CD4-positive, alpha-beta T cell (primary cell): Measurements from ENCODE around the gene ZGLP1. TPM values are rescaled to one million over a fixed set of nuclear protein-coding genes. Genes with fewer than 3 reads are reported as not detected.

Experiments
- ATAC-seq: fragments of 200-7000 bp; cut with Tn5 transposase; one replicate; pipeline ENCODE4 v1.10.0; 2022; ENCODE audit warnings: mild to moderate bottlenecking; ENCODE audit not compliant: poor library complexity
- CTCF ChIA-PET: fragments of 350-600 bp; sonication (Branson Sonifier 250); formaldehyde crosslinking; loops from one replicate; lab custom pipeline; 2021; ENCODE audit warnings: antibody characterized with exemption, inconsistent platforms; lab: Charles Lee
- POLR2A ChIA-PET: fragments of 350-600 bp; sonication (Branson Sonifier 250); formaldehyde crosslinking; loops from one replicate; lab custom pipeline; 2021; ENCODE audit warnings: antibody characterized with exemption, inconsistent platforms; lab: Charles Lee
- DNase-seq, 14 experiments: peaks; one replicate each; pipeline ENCODE4 v3.0.0-alpha.2; 2013 to 2020; ENCODE audit warnings: mixed read lengths in 2 of 14
- H3K27ac ChIP-seq, 2 donors: one replicate each; pipeline versions ENCODE4 v1.5.1 to v1.7.0; 2013; ENCODE audit warnings: low read length in 2 of 2, low read depth in 1 of 2, mild to moderate bottlenecking in 1 of 2
- H3K27me3 ChIP-seq, 2 experiments: 1 replicate in 1 of 2; 2 replicates in 1 of 2; pipeline versions ENCODE4 v1.6.1 to v1.7.0; 2013; ENCODE audit warnings: low read length in 2 of 2, control low read depth in 1 of 2, mild to moderate bottlenecking in 1 of 2, moderate library complexity in 1 of 2; ENCODE audit not compliant: insufficient read depth in 2 of 2, control insufficient read depth in 1 of 2
- H3K36me3 ChIP-seq: one replicate; pipeline ENCODE4 v1.6.1; 2013; ENCODE audit warnings: low read length, control low read depth; ENCODE audit not compliant: insufficient read depth
- H3K4me1 ChIP-seq: one replicate; pipeline ENCODE4 v1.6.1; 2013; ENCODE audit warnings: low read length, control low read depth; ENCODE audit not compliant: insufficient read depth
- H3K4me3 ChIP-seq: one replicate; pipeline ENCODE4 v1.5.1; 2013; ENCODE audit warnings: mild to moderate bottlenecking, low read length, moderate library complexity
- H3K9me3 ChIP-seq, 2 experiments: 1 replicate in 1 of 2; 2 replicates in 1 of 2; pipeline versions ENCODE4 v1.6.1 to v1.7.0; 2013; ENCODE audit warnings: low read length in 2 of 2, mild to moderate bottlenecking in 2 of 2, control low read depth in 1 of 2, moderate library complexity in 1 of 2; ENCODE audit not compliant: control insufficient read depth in 1 of 2, insufficient read depth in 1 of 2
- H3K27ac Mint-ChIP-seq: one replicate; pipeline ENCODE4 v1.8.0; 2020; ENCODE audit warnings: mixed read lengths
- H3K27me3 Mint-ChIP-seq: one replicate; pipeline ENCODE4 v1.8.0; 2021; ENCODE audit warnings: mixed read lengths
- H3K36me3 Mint-ChIP-seq: one replicate; pipeline ENCODE4 v1.8.0; 2021; ENCODE audit warnings: low read depth, mixed read lengths
- H3K4me1 Mint-ChIP-seq: one replicate; pipeline ENCODE4 v1.8.0; 2021; ENCODE audit warnings: low read depth, mixed read lengths
- H3K4me3 Mint-ChIP-seq: one replicate; pipeline ENCODE4 v1.8.0; 2020; ENCODE audit warnings: mild to moderate bottlenecking, mixed read lengths
- H3K9me3 Mint-ChIP-seq: one replicate; pipeline ENCODE4 v1.8.0; 2020; ENCODE audit warnings: mixed read lengths
- CTCF ChIP-seq: fragments of 200-600 bp; IDR thresholded peaks from one replicate; pipeline ENCODE4 v1.8.0; 2022; ENCODE audit warnings: antibody characterized with exemption, mild to moderate bottlenecking
- intact Hi-C, 2 experiments: fragments of 100-400 bp; cut with DNase I in 1 of 2; cut with micrococcal nuclease in 1 of 2; formaldehyde crosslinking; loops; one replicate each; pipeline versions ENCODE4 v1.15.1 to v1.9.0; 2023 to 2025; cut with DNase I, micrococcal nuclease
- polyA plus RNA-seq, 2 donors: library from polyadenylated mRNA; unstranded; fragments of 120-200 nt; gene quantifications; one replicate each; pipeline ENCODE4 v1.2.1, GENCODE V29; 2013
- total RNA-seq, 174 experiments: library from RNA in 2 of 174; stranded (reverse) in 2 of 174; gene quantifications; one replicate each; pipeline ENCODE4 v1.2.3 and lab custom pipeline; 2021 to 2026

Gene ZGLP1
- 1 to 10 TPM; 1.6 to 2.6 TPM for total RNA-seq
- 4.0 TPM for polyA plus RNA-seq (2013, experiment 1 of 2)
- 4.9 TPM for polyA plus RNA-seq (2013, experiment 2 of 2)
- total RNA-seq (lab: John Stamatoyannopoulos, UW), result 0.06 to 3.1 (median 1.1) reads per million in 172 experiments

GRCh38 chr19:10309423-10309822, at the start of gene ZGLP1:
Gene ZGLP1, minus strand, starts transcription at chr19:10309815.
- CTCF ChIA-PET, result no interaction called here
- intact Hi-C loops, result no loop called here
- Mint-ChIP-seq H3K27ac (no peak within 1 kb of the TSS), H3K9me3 (no peaks in the 10 kb centered on the region), H3K27me3 (no peaks in the 10 kb centered on the region), H3K36me3 (peaks cover 5% of the 10 kb centered on the region), H3K4me1 (no peaks in the 10 kb centered on the region), H3K4me3 (no peak within 1 kb of the TSS)
- Histone ChIP-seq H3K36me3 (peaks cover 10% of the 10 kb centered on the region), H3K4me3 (no peak within 1 kb of the TSS), H3K4me1 (no peaks in the 10 kb centered on the region), H3K27ac (no peak within 1 kb of the TSS), H3K9me3 (no peaks in the 10 kb centered on the region), H3K27me3 (no peaks in the 10 kb centered on the region)
- ATAC-seq, result no peak
- no peak for TF ChIP-seq CTCF
- POLR2A ChIA-PET, result no interaction called here
- DNase-seq, result peak in 1 of 14 experiments; percentile 6

GRCh38 chr19:10356431-10356830, 46.8 kb upstream of the ZGLP1 start:
- H3K4me1 ChIP-seq, result no peaks in the 10 kb centered on the region
- ChIA-PET CTCF (no interaction called here), POLR2A (no interaction called here)
- H3K4me3 ChIP-seq, result no peak overlapping the region
- H3K27ac Mint-ChIP-seq, result no peak overlapping the region
- H3K9me3 ChIP-seq, result no peaks in the 10 kb centered on the region
- no peaks in the 10 kb centered on the region for H3K27me3 Mint-ChIP-seq
- no peak for TF ChIP-seq CTCF
- DNase-seq (no peak), ATAC-seq (no peak)
- H3K9me3 Mint-ChIP-seq, result no peaks in the 10 kb centered on the region
- intact Hi-C loops, result loop anchor here in 1 of 2 experiments (10.0 kb wide), 1 partner anchor 1412 kb away; no protein-coding TSS in a partner anchor
- no peak overlapping the region for H3K27ac ChIP-seq
- H3K27me3 ChIP-seq, result no peaks in the 10 kb centered on the region
- H3K36me3 ChIP-seq, result peaks cover 68% of the 10 kb centered on the region
- no peak overlapping the region for H3K4me3 Mint-ChIP-seq
- H3K4me1 Mint-ChIP-seq, result no peaks in the 10 kb centered on the region
- H3K36me3 Mint-ChIP-seq, result peaks cover 71% of the 10 kb centered on the region

- Histone ChIP-seq H3K4me3 (no peak overlapping the region), H3K9me3 (no peaks in the 10 kb centered on the region), H3K4me1 (no peaks in the 10 kb centered on the region), H3K36me3 (peaks cover 60% of the 10 kb centered on the region), H3K27ac (no peak overlapping the region), H3K27me3 (no peaks in the 10 kb centered on the region)
- POLR2A ChIA-PET, result interaction anchor here (0.5 kb wide), 1 partner anchor 187 kb away, joined by 3 read pairs; no protein-coding TSS in a partner anchor
- no peaks in the 10 kb centered on the region for H3K4me1 Mint-ChIP-seq
- no peak for TF ChIP-seq CTCF
- CTCF ChIA-PET, result no interaction called here
- H3K27ac Mint-ChIP-seq, result no peak overlapping the region
- H3K4me3 Mint-ChIP-seq, result no peak overlapping the region
- ATAC-seq (peak; percentile 64), DNase-seq (peak in 6 of 14 experiments; percentile 11 to 69 (median 27))
- intact Hi-C loops, result loop anchor here in 1 of 2 experiments (10.0 kb wide), 1 partner anchor 1409 kb away; no protein-coding TSS in a partner anchor
- peaks cover 60% of the 10 kb centered on the region for H3K36me3 Mint-ChIP-seq
- no peaks in the 10 kb centered on the region for H3K9me3 Mint-ChIP-seq
- H3K27me3 Mint-ChIP-seq, result no peaks in the 10 kb centered on the region
These were observed 44.3 kb upstream of the ZGLP1 start for GRCh38 chr19:10353793-10354391.
